ENCODE measurements around the gene CRMP1.

Gene CRMP1

GRCh38 chr4:5821665-5822358, 71.1 kb downstream of the CRMP1 start:
- TF ChIP-seq CTCF (IDR thresholded peaks at IDR 0.05; ENCODE audit: control insufficient read depth, insufficient read depth, low read depth, low read length, missing control alignments) = peak; percentile 72
- H3K4me3 ChIP-seq (ENCODE audit: control insufficient read depth, low read depth, low read length) = no peak overlapping the region
- no peak for DNase-seq (ENCODE audit: low read depth)

- no peak for DNase-seq (ENCODE audit: low read depth)
- no peak overlapping the region for H3K4me3 ChIP-seq (ENCODE audit: control insufficient read depth, low read depth, low read length)
- TF ChIP-seq CTCF (IDR thresholded peaks at IDR 0.05; ENCODE audit: control insufficient read depth, insufficient read depth, low read depth, low read length, missing control alignments) = no peak
These were observed 76.0 kb downstream of the CRMP1 start for GRCh38 chr4:5816851-5817375.

- no peak for DNase-seq (ENCODE audit: low read depth)
- H3K4me3 ChIP-seq (ENCODE audit: control insufficient read depth, low read depth, low read length) = no peak overlapping the region
- TF ChIP-seq CTCF (IDR thresholded peaks at IDR 0.05; ENCODE audit: control insufficient read depth, insufficient read depth, low read depth, low read length, missing control alignments) = no peak
These were observed 76.8 kb downstream of the CRMP1 start for GRCh38 chr4:5816101-5816500.

- no peak for DNase-seq (ENCODE audit: low read depth)
- no peak for TF ChIP-seq CTCF (IDR thresholded peaks at IDR 0.05; ENCODE audit: control insufficient read depth, insufficient read depth, low read depth, low read length, missing control alignments)
- H3K4me3 ChIP-seq (ENCODE audit: control insufficient read depth, low read depth, low read length) = no peak overlapping the region
These were observed 77.2 kb downstream of the CRMP1 start for GRCh38 chr4:5815641-5816040.

- H3K4me3 ChIP-seq (ENCODE audit: control insufficient read depth, low read depth, low read length) = no peak overlapping the region
- DNase-seq (ENCODE audit: low read depth) = no peak
- TF ChIP-seq CTCF (IDR thresholded peaks at IDR 0.05; ENCODE audit: control insufficient read depth, insufficient read depth, low read depth, low read length, missing control alignments) = no peak
These were observed 78.5 kb downstream of the CRMP1 start for GRCh38 chr4:5814421-5814820.

- H3K4me3 ChIP-seq (ENCODE audit: control insufficient read depth, low read depth, low read length) = no peak overlapping the region
- no peak for TF ChIP-seq CTCF (IDR thresholded peaks at IDR 0.05; ENCODE audit: control insufficient read depth, insufficient read depth, low read depth, low read length, missing control alignments)
- DNase-seq (ENCODE audit: low read depth) = no peak
These were observed 79.0 kb downstream of the CRMP1 start for GRCh38 chr4:5813882-5814255.
